ENCODE results near the gene CPM.

GRCh38 chr12:68854554-68854953 lies 78.4 kb downstream of the CPM start:
- TF ChIP-seq FOXK1 (CRISPR knock-in tag; IDR thresholded peaks at IDR 0.05) (no peak), CREB1 (CRISPR knock-in tag; IDR thresholded peaks at IDR 0.05) (no peak), NFYB (CRISPR knock-in tag; conservative IDR thresholded peaks at IDR 0.05; ENCODE audit: low read depth) (no peak), ZNF416 (CRISPR knock-in tag; IDR thresholded peaks at IDR 0.05) (no peak), PRDM15 (CRISPR knock-in tag; IDR thresholded peaks at IDR 0.05) (no peak), FOXJ3 (CRISPR knock-in tag; IDR thresholded peaks at IDR 0.05; ENCODE audit: borderline replicate concordance) (no peak), ESRRA (CRISPR knock-in tag; IDR thresholded peaks at IDR 0.05; ENCODE audit: borderline replicate concordance) (no peak), GTF2I (CRISPR knock-in tag; conservative IDR thresholded peaks at IDR 0.05) (no peak)
- TF ChIP-seq, protein P1, sequence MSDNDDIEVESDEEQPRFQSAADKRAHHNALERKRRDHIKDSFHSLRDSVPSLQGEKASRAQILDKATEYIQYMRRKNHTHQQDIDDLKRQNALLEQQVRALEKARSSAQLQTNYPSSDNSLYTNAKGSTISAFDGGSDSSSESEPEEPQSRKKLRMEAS (CRISPR knock-in tag; IDR thresholded peaks at IDR 0.05), result no peak
- TF ChIP-seq, protein P2, sequence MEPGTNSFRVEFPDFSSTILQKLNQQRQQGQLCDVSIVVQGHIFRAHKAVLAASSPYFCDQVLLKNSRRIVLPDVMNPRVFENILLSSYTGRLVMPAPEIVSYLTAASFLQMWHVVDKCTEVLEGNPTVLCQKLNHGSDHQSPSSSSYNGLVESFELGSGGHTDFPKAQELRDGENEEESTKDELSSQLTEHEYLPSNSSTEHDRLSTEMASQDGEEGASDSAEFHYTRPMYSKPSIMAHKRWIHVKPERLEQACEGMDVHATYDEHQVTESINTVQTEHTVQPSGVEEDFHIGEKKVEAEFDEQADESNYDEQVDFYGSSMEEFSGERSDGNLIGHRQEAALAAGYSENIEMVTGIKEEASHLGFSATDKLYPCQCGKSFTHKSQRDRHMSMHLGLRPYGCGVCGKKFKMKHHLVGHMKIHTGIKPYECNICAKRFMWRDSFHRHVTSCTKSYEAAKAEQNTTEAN (CRISPR knock-in tag; IDR thresholded peaks at IDR 0.05), result no peak
- TF ChIP-seq, protein P3, sequence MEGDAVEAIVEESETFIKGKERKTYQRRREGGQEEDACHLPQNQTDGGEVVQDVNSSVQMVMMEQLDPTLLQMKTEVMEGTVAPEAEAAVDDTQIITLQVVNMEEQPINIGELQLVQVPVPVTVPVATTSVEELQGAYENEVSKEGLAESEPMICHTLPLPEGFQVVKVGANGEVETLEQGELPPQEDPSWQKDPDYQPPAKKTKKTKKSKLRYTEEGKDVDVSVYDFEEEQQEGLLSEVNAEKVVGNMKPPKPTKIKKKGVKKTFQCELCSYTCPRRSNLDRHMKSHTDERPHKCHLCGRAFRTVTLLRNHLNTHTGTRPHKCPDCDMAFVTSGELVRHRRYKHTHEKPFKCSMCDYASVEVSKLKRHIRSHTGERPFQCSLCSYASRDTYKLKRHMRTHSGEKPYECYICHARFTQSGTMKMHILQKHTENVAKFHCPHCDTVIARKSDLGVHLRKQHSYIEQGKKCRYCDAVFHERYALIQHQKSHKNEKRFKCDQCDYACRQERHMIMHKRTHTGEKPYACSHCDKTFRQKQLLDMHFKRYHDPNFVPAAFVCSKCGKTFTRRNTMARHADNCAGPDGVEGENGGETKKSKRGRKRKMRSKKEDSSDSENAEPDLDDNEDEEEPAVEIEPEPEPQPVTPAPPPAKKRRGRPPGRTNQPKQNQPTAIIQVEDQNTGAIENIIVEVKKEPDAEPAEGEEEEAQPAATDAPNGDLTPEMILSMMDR (IDR thresholded peaks at IDR 0.05), result no peak
- TF ChIP-seq, protein P4, sequence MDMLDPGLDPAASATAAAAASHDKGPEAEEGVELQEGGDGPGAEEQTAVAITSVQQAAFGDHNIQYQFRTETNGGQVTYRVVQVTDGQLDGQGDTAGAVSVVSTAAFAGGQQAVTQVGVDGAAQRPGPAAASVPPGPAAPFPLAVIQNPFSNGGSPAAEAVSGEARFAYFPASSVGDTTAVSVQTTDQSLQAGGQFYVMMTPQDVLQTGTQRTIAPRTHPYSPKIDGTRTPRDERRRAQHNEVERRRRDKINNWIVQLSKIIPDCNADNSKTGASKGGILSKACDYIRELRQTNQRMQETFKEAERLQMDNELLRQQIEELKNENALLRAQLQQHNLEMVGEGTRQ (CRISPR knock-in tag; IDR thresholded peaks at IDR 0.05), result no peak

Data from WTC11 (cell line).